ENCODE measurements around the gene ARHGEF2.
"Not testable (repeated sequence)": the region's sequence is repeated elsewhere in the genome, so short reads cannot be mapped to it uniquely, and the experiment has no call there.

The ARHGEF2 gene

DNA sequence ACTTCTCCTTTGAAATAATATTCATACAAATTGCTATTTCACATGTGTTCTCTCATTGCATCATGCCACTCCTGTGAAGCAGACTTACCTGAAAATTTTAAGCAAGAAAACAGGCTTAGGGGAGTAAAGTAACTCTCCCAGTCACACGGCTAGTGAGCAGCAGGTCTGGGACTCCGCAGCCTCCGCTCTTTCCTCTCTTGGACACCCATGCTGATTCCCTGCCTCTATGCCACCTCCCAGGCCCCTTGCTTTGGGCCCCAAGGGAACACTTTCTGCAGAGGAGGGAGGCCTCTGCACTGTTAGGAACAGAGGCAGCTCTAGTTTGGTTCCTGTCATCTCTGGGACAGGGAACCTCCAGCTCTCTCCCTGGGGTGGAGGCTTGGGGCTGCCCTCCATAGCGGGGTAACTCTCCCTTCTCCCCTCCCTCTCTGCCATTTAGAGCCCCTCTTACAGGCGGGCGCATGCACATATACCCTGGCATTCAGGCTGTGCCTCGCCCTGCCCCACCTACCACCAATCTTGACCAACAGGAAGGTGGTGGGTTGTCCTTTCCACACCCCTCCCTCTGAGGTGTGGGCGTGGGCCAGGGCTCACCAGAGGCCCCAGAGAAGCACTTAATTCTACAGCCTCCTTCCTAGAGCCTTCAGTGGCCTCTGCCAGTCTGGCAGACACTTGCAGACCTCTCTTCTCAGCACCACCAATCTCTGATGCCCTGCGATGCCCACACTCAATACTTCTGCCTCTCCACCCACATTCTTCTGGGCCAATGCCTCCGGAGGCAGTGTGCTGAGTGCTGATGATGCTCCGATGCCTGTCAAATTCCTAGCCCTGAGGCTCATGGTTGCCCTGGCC is 37.1 kb downstream of the ARHGEF2 start, which contains the start of gene RXFP4:
RXFP4 (plus strand) TSS at position 646 of the 852 bp plus-strand sequence; CDS start at position 718, 72 bp downstream.
- DNase-seq, result no peak

- DNase-seq, result no peak
Observed at GRCh38 chr1:155940482-155940992, 37.8 kb downstream of the ARHGEF2 start.

DNA sequence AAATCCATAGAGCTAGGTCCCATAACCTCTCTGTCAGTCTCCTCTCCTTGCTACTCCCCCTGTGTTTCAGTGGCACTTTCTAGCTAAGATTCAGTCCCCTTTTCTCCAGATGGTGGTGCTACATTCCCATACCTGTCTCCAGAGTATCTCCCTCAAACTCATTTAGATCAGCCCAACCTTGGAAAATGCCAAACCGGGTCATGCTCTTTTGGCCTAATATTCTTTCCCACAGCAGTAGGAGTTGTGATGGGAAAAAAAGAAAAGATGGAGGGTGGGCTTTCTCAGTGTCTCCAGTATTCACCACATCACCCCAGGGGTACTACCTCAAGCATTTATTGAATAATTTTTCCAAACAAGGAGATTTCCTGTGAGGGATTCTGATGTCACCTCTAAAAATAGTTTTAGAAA is 40.1 kb downstream of the ARHGEF2 start:
- DNase-seq, result no peak

- DNase-seq, result no peak
Observed at GRCh38 chr1:155934936-155935590, 43.3 kb downstream of the ARHGEF2 start.

DNA sequence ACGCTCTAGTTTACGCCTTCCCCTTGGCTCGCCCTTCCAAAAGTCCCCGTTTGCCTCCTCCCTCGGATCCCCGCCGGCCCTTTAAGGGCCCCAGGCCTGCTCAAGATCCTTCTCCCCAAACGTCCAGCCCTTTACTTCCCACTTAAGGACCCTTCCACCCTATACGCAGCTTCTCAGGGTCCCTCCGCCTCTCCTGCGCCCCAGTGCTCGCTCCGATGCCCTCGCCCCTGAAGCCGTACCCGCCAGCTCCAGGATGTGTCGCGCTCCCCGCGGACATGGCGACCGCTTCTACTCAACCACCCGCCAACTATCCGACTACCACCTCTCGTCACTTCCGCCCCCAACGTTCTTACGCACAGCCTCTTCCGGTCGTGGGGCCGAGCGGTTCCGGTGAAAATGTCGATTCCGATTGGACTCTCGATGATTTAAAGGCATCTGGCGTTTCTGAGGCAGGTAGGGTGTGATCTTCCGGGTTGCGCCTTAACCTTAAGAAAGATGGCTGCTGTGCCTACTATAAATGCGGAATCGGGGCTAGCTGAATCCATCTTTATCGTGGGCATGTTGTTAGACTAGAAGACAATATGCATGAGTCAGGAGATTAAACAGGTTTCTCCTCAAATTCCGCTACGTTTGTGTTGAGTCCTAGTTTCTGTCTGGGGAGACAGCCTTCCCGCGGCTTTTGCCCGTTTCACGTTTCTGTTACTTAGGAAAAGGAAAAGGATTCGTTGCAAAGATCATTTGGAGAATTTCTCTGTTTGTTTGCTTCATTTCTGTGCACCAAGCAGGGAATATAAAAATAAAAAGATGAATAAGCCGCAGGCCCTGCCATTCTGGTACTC is 44.0 kb downstream of the ARHGEF2 start, which contains the start of gene KHDC4:
KHDC4 (minus strand) TSS at position 317 of the 839 bp plus-strand sequence; CDS start at position 277, 40 bp downstream.
- peak; percentile 89 for DNase-seq

GRCh38 chr1:155933591-155934096 is 44.7 kb downstream of the ARHGEF2 start:
- no peak for DNase-seq

DNA sequence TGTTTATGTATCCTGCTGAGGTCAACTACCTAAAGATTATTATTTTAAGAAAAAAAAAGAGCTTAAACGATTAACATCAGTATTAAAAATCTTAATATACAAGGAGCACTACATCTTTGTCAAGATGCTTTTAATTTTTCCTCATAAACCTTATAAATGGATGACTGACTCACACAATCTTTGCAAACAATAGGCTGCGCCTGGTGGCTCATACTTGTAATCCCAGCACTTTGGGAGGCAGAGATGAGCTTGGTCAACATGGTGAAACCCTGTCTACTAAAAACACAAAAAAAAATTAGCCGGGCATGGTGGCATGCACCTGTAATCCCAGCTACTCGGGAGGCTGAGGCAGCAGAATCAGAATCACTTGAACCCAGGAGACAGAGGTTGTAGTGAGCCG is 45.9 kb downstream of the ARHGEF2 start:
- no peak for DNase-seq

GRCh38 chr1:155932081-155932480 is 46.3 kb downstream of the ARHGEF2 start:
- DNase-seq, result no peak

DNA sequence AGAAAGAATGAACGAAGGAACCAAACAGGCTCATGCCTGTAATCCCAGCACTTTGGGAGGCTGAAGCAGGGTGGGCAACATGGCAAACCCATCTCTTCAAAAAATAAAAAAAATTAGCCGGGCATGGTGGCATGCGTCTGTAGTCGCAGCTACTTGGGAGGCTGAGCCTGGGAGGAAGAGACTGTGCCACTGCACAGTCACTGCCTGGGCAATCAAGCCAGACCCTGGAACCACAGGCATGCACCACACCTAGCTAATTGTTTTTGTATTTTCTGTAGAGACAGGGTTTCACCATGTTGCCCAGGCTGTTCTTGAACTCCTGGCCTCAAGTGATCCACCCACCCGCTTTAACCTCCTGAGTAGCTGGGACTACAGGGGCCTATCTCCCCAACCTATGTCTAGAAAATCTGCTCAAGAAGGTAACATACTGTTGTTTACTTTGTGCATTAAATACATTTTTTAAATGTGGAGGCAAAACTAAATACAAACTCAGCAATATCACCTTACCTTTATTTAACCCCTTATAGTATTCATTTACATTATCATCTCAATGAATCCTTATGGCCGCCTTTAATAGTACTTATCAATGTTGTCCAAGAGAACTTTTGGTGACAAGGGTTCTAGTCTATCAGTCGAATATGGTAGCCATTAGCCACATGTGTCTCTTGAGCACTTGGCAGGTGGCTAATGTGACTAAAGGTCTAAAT is 46.9 kb downstream of the ARHGEF2 start:
- no peak for DNase-seq

GRCh38 chr1:155930725-155931124 is 47.6 kb downstream of the ARHGEF2 start:
- DNase-seq, result not testable (repeated sequence)

DNA sequence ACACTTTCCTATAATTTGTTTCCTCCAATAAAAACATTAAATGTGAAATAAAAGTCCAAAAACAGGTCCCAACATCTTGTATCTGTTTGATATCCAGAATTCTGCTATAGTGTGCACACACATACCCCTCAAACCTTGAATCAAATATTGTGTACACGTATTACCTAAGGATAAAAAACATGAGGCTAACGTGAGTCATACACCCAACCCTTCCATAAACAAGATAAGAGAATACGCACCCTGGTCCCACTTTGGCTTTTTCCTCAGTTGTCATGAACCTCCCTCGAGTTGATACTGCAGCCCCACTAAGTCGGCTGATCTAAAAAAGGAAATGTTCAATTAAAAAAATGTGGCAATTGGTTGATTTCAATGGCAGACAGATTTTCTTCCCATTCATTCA is 49.3 kb downstream of the ARHGEF2 start:
- no peak for DNase-seq

- no peak for DNase-seq
Observed at GRCh38 chr1:155925506-155925905, 52.8 kb downstream of the ARHGEF2 start.

DNA sequence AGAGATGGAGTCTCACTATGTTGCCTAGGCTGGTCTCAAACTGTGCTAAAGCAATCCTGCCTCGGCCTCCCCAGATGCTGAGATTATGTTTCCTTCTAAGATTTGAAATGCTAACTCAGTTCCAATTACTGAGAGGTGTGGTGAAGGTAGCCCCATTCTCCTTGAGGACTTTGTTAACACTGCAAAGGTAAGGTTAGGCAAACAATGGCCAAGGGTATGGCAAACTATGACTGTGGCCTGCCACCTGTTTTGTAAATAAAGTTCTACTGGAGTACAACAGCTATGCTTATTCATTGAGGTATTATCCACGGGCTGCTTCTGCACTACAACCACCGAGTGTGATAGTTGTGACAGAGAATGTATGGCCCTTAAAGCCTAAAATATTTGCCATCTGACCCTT is 57.6 kb downstream of the ARHGEF2 start:
- DNase-seq, result no peak

- DNase-seq, result no peak
Observed at GRCh38 chr1:155919801-155920200, 58.5 kb downstream of the ARHGEF2 start.

GRCh38 chr1:155918660-155919059 is 59.7 kb downstream of the ARHGEF2 start:
- DNase-seq, result no peak

DNA sequence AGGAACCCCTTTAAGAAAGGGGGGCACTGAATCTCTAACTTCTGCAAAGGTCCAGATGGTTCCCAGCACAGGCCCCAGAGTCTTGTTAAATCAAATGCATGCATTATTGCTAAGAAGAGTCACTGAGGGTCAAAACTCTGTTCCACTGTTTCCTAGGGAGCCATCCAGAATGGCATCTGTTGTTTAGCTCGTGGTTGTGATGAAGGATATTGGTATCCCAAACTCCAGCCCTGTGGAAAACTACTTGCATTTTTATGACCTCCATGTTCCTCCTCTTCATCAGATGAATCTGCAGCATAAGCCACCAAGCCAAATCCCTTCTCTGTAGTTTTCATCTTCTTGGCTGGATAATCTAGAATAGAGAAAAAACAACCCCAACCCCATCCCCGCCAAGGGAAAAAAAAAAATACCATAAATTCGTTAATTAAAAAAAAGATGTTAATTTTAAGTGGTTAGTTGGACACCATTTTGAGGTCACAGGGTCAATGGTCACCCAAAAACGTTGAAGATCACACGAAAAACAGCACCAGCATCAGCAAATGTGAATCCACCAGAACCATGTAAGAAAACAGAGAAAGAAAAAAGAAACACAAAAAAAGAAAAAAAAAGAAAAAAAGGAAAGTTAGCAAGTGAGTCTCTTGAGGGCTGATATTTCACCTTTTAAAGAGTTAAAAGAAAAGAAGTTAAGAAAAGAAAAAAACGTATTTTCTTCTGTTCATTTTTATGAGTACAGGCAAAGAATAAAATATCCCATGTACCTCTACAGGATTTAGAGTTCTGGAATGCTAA is 64.2 kb downstream of the ARHGEF2 start:
- DNase-seq, result no peak

DNA sequence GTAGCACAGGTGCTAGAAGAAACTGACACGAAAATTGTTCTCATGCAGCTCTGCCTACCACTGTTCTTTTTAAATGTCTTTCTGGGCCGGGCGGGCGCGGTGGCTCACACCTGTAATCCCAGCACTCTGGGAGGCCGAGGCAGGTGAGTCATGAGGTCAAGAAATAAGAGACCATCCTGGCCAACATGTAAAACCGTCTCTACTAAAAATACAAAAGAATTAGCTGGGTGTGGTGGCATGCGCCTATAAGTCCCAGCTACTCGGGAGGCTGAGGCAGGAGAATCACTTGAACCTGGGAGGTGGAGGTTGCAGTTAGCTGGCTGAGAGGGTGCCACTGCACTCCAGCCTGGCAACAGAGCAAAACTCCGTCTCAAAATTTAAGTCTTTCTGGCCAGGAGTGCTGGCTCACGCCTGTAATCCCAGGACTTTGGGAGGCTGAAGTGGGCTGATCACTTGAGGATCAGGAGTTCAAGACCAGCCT is 66.3 kb downstream of the ARHGEF2 start:
- DNase-seq, result no peak

DNA sequence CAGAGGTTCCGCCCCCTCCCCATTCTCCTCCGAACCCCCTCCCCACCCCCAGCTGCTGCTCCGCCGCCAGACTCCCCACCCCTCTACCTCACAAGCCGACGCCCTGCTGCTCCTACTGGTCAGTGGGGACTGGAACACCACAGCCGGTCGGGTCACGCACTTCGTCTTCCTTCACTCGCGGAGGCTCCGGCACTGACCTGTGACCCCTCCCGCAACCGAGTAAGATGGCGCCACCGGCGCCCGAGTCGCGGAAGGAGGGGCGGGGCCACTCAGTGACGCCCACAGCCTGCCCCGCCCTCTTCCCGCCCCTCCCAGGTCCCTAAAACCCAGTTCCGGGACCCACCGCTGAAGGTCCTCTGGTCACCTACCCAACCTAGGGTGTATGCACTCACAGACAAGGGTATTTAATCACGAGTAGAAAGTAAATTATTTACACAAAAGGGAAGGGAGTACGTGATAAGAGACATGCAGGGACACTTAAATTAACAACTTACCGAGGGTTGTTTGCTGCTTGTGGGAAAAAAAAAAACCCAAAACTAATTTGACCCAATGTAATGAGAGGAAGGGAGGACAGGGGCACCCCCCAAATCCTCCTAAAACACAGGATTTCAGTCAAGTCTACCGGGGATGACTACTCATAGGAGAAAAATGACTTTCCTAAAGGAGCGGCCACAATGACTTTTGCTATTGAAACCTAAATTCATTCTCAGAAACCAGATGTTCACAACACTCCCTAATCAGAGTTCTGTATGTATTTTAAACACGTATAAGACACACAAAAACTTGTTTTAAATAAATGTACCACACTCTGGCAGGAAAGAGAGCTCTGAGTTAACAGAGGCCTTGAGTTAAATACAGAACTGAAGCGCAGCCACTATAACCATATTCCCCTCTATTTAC is 66.9 kb downstream of the ARHGEF2 start, which contains the start of gene RIT1:
RIT1 (minus strand) TSS at position 194 of the 900 bp plus-strand sequence. CDS start 588 bp downstream, outside the sequence.
- DNase-seq, result peak; percentile 85

DNA sequence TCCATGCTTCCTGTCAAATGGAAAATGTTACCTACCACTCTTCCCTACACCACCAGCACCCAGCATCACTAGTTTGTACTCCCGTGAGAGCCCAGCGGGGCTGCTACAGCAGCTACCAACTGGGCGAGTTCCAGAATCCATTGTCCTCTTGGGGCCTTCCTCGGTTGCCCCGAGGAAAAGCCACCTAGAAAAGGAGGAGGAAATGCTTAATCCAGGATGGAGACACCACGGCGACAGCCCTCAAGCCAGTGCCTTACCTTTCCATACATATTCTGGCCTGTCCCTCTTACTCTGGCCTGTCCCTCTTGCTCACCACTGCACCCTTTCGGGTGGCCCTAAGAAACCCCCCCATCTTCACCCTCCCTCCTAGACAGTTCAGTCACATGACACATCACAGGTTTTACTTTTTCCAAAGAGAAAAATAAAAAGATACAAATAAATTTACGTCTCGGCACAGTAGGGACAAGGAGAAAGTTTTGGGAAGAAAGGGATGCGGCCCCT is 67.7 kb downstream of the ARHGEF2 start:
- no peak for DNase-seq

Data from stimulated activated CD4-positive, alpha-beta T cell treated with anti-CD3 and anti-CD28 coated beads, Interleukin-4, amount 100 ng/mL, for 1 hour (primary cell).